Breast epithelium (tissue), 4 donors: ENCODE measurements around the gene ANKS3. TPM values are rescaled to one million over a fixed set of nuclear protein-coding genes. Genes with fewer than 3 reads are reported as not detected.
A peak's percentile ranks its signal among the peaks of the same experiment; 100 is the strongest.
"Not testable (repeated sequence)": the region's sequence is repeated elsewhere in the genome, so short reads cannot be mapped to it uniquely, and the experiment has no call there.

ENCODE experiments used
- DNase-seq, 2 donors: peaks; one replicate each; pipeline ENCODE4 v3.0.0-alpha.2; 2019; ENCODE audit warnings: low spot score in 2 of 2
- H3K27ac ChIP-seq, 2 donors: fragments of 200-600 bp; sonication (generic) in 1 of 2; one replicate each; pipeline ENCODE4 v1.5.1; 2016 to 2019; ENCODE audit warnings: mild to moderate bottlenecking in 1 of 2
- H3K27me3 ChIP-seq, 2 donors: fragments of 200-600 bp; sonication (generic) in 1 of 2; one replicate each; pipeline versions ENCODE4 v1.5.1 to v1.6.0; 2017 to 2019; ENCODE audit warnings: control low read depth in 1 of 2, mild to moderate bottlenecking in 1 of 2
- H3K36me3 ChIP-seq: fragments of 200-600 bp; one replicate; pipeline ENCODE4 v1.5.1; 2019
- H3K4me1 ChIP-seq, 2 donors: fragments of 200-600 bp; sonication (generic); one replicate each; pipeline ENCODE4 v1.5.1; 2016 to 2019; ENCODE audit warnings: control low read depth in 1 of 2
- H3K4me3 ChIP-seq, 3 donors: fragments of 200-600 bp; sonication (generic); 1 replicate in 2 of 3; 2 replicates in 1 of 3; pipeline ENCODE4 v1.5.1; 2016 to 2019; ENCODE audit warnings: mild to moderate bottlenecking in 3 of 3, moderate library complexity in 2 of 3
- H3K9me3 ChIP-seq, 2 donors: fragments of 200-600 bp; sonication (generic) in 1 of 2; one replicate each; pipeline ENCODE4 v1.5.1; 2016 to 2019; ENCODE audit warnings: control low read depth in 1 of 2
- POLR2A ChIP-seq: fragments of 450-650 bp; IDR thresholded peaks from one replicate; pipeline ENCODE4 v1.6.1; 2016; ENCODE audit warnings: antibody characterized with exemption, mild to moderate bottlenecking, moderate library complexity
- POLR2AphosphoS5 ChIP-seq, 3 donors: sonication (generic); formaldehyde crosslinking; IDR thresholded peaks; one replicate each; pipeline ENCODE4 v1.6.1; 2017; ENCODE audit warnings: antibody characterized with exemption in 3 of 3
- intact Hi-C: fragments of 100-400 bp; cut with DNase I; formaldehyde crosslinking; loops from one replicate; pipeline ENCODE4 v1.15.1; 2023; ENCODE audit warnings: low total_unique reads
- total RNA-seq, 3 donors: library from RNA; depleted of rRNA; stranded (reverse); fragments of >200 nt; gene quantifications; one replicate each; pipeline ENCODE4 v1.1.0, GENCODE V29; 2016
- TF ChIP-seq, protein P1 (sequence below), 3 donors: fragments of 450-650 bp; IDR thresholded peaks; one replicate each; pipeline ENCODE4 v1.5.1; 2016 to 2017; ENCODE audit warnings: antibody characterized with exemption in 3 of 3, mild to moderate bottlenecking in 3 of 3, moderate library complexity in 3 of 3

Gene ANKS3
- total RNA-seq, 3 donors from 2014 or later, result 12.6 to 33.1 (median 23.6) TPM

- H3K4me1 ChIP-seq, H3K27me3 ChIP-seq, H3K9me3 ChIP-seq, H3K27ac ChIP-seq, DNase-seq, H3K36me3 ChIP-seq, intact Hi-C loops, H3K4me3 ChIP-seq: not testable (repeated sequence)
- TF ChIP-seq, protein P1, sequence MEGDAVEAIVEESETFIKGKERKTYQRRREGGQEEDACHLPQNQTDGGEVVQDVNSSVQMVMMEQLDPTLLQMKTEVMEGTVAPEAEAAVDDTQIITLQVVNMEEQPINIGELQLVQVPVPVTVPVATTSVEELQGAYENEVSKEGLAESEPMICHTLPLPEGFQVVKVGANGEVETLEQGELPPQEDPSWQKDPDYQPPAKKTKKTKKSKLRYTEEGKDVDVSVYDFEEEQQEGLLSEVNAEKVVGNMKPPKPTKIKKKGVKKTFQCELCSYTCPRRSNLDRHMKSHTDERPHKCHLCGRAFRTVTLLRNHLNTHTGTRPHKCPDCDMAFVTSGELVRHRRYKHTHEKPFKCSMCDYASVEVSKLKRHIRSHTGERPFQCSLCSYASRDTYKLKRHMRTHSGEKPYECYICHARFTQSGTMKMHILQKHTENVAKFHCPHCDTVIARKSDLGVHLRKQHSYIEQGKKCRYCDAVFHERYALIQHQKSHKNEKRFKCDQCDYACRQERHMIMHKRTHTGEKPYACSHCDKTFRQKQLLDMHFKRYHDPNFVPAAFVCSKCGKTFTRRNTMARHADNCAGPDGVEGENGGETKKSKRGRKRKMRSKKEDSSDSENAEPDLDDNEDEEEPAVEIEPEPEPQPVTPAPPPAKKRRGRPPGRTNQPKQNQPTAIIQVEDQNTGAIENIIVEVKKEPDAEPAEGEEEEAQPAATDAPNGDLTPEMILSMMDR (IDR thresholded peaks at IDR 0.05), result peak in 2 of 3 donors; percentile 34 to 36
These were observed 83.5 kb downstream of the ANKS3 start for GRCh38 chr16:4650443-4651074.

DNA sequence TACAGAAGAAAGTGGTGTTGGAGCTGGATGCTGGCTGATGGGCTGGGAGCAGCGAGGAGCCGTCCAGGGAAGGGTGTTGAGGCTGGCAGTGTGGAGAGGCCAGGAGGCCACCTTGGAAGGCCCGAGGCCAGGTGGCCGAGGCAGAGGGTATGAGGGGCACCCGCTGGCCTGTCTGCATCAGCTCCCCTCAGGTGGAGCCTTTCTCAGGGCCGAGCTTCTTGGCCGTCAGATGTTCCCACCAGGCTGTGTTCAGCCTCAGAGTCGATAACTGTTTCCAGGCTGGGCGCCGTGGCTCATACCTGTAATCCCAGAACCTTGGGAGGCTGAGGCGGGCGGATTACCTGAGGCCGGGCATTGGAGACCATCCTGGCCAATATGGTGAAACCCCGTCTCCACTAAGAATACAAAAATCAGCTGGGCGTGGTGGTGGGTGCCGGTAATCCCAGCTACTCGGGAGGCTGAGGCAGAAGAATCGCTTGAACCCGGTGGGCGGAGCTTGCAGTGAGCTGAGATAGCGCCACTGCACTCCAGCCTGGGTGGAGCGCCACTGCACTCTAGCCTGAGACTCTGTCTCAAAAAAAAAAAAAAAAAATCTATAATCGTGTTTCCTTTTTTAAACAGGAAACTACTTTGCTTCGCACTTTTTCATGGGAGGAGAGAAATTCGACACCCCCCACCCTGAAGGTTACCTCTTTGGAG lies 84.2 kb downstream of the ANKS3 start:
- Histone ChIP-seq H3K4me1 (no peaks in the 10 kb centered on the region), H3K27me3 (no peaks in the 10 kb centered on the region), H3K9me3 (no peaks in the 10 kb centered on the region), H3K27ac (no peak overlapping the region), H3K36me3 (no peaks in the 10 kb centered on the region), H3K4me3 (no peak overlapping the region)
- no peak for DNase-seq
- intact Hi-C loops, result no loop called here
- no peak for TF ChIP-seq POLR2A
- no peak for TF ChIP-seq POLR2AphosphoS5 (IDR thresholded peaks at IDR 0.05)
- TF ChIP-seq, protein P1 (IDR thresholded peaks at IDR 0.05), result no peak

- Histone ChIP-seq H3K4me1 (no peaks in the 10 kb centered on the region), H3K27me3 (no peaks in the 10 kb centered on the region), H3K36me3 (no peaks in the 10 kb centered on the region), H3K27ac (no peak overlapping the region), H3K4me3 (no peak overlapping the region), H3K9me3 (no peaks in the 10 kb centered on the region)
- TF ChIP-seq POLR2AphosphoS5 (IDR thresholded peaks at IDR 0.05) (no peak), POLR2A (no peak)
- TF ChIP-seq, protein P1 (IDR thresholded peaks at IDR 0.05), result no peak
- intact Hi-C loops, result no loop called here
- no peak for DNase-seq
These were observed 85.2 kb downstream of the ANKS3 start for GRCh38 chr16:4648917-4649316.

GRCh38 chr16:4647644-4647980 lies 86.5 kb downstream of the ANKS3 start:
- no peak for DNase-seq
- intact Hi-C loops, result no loop called here
- no peaks in the 10 kb centered on the region for H3K9me3 ChIP-seq

More at GRCh38 chr16:4647644-4647980, 86.5 kb downstream of the ANKS3 start:
- no peak overlapping the region for H3K4me3 ChIP-seq
- H3K27me3 ChIP-seq, result no peaks in the 10 kb centered on the region
- no peaks in the 10 kb centered on the region for H3K36me3 ChIP-seq
- no peak for TF ChIP-seq POLR2A
- TF ChIP-seq POLR2AphosphoS5 (IDR thresholded peaks at IDR 0.05), result no peak
- TF ChIP-seq, protein P1 (IDR thresholded peaks at IDR 0.05), result no peak
- H3K4me1 ChIP-seq, result no peaks in the 10 kb centered on the region
- no peak overlapping the region for H3K27ac ChIP-seq
